GM21529 (cell line): ENCODE measurements around the gene HES7.

Experiments used
- ATAC-seq: cut with Tn5 transposase; IDR thresholded peaks from one replicate; pipeline ENCODE4 v1.9.1; 2021; ENCODE audit not compliant: unreplicated experiment

The HES7 gene

GRCh38 chr17:8155231-8155995, 31.5 kb upstream of the HES7 start:
- no peak for ATAC-seq

DNA sequence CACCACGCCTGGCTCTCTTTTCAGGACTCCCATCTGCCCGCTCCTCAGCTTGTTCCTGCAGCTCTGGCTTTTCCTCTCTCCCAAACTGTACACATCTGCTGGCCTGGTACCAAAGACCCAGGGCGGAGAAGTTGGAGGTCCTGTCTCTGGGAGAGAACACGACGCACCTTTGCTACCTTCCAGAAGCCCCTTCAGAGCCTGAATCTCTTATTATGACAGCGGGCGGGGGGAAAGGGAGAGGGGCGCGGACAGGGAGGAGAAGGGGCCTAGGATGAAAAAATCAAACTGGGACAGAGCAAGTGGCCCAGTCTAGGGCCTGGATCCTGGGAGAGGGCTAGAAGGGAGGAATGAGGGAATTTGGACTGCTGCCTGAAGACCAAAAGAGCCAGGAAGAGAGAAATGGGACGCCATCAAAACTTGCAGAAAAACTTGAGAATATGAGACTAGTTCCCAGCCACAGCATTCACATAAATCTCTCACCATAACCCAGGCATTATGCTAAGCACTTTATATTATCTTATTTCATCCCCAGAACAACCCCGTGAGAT, 30.8 kb upstream of the HES7 start:
- ATAC-seq: no peak

DNA sequence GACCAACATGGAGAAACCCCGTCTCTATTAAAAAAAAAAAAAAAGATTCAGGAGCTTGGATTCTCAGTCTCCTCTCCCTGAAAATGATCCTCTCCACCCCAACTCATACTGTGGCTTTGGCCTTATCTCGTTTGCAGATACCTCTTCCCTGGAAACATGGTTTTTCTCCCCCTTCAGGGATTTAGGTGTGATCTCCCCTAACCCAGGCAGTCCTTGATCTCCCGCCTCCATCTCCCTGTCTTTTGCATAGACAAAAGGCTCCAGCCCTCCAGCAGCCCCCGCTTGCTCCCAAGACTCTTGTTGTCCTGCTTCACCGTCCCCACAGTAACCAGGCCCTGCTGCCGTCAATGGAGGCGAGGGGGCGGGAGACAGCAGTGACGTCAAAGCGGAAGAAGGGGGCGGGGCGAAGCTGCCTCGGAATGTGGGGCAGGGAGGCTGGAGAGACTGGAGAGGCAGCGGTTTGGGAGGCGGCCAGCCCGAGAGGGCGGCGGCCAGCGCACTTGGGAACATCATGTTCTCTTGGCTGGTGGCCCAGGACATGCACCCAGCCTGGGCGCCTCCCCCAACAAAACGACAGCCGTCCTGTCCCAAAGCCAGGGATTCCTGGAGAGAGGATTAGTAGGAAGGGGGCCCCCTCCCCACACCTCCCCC, 30.2 kb upstream of the HES7 start:
- ATAC-seq: no peak

DNA sequence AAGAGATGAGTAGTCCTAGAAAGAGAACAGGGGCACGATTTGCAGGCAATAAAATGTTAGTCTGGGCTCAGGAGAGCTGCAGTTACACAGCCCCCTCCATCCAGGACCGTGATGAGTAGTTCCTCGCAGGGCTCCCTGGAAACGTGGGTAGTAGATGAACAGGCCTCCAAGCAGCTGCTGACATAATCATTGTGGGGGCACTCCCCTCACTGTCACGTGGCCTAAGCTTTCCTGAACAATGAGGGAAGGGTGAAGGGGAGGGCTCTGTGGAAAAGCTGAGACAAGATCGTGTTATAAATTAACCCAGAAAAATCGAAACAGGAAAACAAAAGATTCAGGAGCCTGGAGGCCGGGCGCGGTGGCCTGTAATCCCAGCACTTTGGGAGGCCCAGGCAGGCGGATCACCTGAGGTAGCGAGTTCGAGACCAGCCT, 29.6 kb upstream of the HES7 start:
- ATAC-seq: no peak

DNA sequence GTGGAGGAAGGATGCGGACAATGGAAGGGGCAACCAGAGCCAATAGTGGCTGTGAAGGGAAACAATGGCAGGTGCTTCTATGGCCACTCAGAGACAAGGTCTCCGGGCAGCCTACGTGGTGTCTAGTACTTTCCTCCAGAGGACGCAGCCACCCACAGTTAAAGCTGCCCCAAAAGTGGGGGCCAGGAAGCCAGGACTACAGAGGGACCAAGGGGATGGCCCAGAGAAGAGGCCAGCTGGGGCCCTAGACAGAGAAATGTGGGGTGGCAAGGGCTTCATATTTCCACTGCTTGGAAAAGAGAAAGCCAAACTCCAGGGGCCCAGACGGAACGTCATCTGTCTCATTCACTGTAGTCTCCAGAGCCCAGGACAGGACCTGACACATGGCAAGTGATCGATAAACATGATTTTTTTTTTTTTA, 29.1 kb upstream of the HES7 start:
- ATAC-seq: no peak

- no peak for ATAC-seq
Observed at GRCh38 chr17:8152112-8152775, 28.3 kb upstream of the HES7 start, which contains the start of gene PER1. PER1 (minus strand) TSS chr17:8152404; CDS start chr17:8150706, 1,698 bp downstream.

DNA sequence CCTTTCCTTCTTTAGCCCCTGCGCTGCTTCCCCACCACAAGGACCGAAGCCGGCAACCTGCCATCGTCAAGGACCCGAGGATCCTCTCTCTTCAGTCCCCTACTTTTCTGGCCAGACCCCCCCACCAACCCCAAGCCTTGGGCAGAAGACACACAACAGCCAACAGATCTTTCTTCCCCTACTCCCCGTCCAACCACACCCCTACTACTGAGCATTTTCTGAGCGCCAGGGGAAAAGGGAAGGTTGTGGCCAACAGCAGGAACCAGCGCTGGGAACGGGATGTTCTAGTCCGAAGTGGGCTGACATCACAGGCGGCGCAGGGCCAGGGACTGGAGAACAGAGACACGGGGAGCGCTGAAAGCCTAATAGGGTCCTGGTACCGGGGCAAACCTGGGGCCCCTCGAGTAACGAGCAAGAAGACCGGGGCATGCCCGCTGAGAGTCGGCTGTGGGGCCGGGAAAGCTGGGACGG, 27.8 kb upstream of the HES7 start:
- ATAC-seq: no peak

DNA sequence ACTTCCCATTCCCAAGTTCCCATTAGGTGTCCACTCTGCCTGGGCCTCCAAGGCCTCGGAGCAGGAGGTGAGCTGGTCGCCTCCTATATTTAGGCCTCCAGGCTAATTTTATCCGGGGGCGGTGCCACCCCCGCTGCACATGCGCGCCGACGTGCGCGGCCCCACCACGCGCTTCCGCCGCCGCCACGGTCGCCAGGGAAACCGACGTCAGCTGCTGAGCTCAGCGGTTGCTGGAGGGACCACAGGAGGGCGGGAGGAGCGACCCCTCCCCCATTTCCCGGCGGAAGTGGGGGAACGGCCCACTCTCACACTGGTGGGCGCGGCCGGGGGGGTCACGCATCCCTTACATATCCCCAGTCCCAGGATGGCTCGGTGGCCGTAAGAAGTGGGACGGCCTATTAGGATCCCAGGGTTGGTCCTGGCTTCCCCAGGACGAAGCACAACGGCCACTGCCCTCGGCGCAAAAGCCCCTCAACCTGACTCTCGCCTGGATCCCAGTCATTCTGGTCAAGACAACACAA, 27.3 kb upstream of the HES7 start:
- peak; percentile 49 for ATAC-seq

DNA sequence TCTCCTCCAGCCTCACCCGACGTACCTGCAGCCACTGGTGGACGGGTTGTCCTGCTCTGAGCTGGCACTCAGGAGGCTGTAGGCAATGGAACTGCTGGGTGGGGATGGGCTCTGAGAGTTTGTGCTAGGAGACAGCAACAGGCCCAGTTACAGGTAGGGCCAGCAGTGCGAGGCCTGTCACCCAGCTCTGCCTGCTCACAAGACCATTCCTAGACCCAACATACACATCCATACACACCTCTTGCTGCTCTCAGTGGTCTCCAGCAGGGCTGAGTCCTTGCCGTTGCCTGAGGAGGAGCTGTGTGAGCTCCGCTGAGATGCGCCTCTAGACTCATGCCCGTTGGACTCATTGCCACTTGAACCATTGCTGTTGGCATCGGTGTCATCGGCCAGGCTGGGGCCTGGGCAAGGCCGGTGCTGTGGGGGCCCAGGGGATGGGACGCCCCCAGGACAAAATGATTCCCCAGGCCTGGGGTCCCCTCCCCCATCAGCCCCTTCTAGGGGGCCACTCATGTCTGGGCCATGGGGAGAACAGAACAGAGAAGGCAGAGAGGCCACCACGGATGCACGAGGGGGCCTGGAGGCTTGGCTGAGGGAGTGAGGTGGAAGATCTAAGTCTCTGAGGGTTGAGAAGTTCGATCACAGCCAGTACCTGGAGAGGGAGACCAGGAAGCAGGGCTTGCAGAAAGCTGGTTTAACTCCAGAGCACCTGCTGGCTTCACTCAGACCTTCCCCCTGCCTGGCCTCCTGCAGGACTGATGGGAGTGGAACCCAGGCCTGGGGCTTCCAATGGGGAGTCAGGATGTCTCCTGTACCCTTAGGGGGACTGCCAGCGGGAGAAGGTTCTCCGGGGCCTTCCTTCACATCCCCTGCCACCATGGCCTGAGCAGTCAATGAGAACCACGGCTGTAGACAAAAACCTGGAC, 26.6 kb upstream of the HES7 start:
- ATAC-seq: peak; percentile 4

DNA sequence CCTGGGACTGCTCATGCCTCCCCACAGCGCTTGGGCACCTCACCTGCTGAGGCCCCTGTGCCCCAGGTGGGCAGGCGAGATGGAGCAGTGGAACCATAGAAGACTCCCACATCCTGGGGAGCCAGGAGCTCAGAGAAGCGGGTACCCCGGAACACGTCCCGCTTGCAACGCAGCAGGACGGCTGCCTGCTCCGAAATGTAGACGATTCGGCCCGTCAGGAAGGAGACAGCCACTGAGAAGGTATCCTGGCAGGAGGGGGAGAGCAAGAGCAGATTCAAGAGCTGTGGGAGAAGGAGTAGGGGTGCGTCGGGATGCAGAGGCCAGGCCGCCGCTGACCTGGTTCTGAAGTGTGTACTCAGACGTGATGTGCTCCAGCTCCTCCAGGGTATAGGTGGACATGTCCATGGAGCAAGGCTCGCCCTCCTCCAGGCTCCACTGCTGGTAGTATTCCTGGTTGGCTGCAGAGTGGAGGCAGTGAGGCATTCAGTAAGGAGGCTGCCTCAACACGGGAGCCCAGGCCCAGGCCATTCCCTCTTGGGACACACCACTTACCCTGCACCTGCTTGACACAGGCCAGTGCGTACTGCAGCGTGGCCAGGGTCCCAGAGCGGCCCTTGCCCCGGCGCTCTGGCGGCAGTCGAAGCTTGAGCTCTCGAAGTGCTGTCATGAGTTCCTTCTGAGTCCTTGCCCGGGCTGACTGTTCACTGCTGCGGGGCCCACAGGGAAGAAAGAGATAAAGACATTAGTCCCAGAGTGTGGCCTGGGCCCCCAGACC, 25.7 kb upstream of the HES7 start:
- ATAC-seq: no peak

GRCh38 chr17:8148560-8148959, 24.7 kb upstream of the HES7 start:
- ATAC-seq: no peak

DNA sequence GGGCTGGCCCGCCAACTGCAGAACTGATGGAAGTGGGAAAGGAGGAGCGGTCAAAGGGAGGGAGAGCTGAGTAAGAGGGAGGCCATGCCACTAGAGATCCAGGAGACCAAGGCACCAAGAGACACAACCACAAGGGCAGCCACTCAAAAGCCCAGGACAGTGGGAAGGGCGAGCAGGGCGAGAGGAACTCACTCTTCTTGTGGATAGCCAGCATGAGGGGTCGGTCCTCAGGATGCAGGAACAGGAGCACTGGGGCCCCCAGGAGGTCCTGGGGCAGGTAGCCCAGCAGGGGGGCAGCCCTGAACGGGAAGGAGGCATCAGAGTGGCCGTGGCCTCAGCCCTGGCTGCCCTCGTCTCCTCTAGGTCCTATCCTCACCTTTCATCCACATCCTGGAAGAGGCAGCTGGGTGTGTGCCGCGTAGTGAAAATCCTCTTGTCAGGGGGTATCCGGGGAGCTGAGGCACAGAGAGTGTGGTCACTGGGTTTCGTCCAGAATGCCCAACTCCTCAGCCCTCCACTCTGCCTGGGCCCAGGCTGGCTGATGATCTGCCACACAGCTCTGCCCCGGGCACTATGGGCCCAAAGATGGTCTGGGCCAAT, 24.0 kb upstream of the HES7 start:
- no peak for ATAC-seq

GRCh38 chr17:8147141-8147804, 23.4 kb upstream of the HES7 start:
- ATAC-seq: no peak

- no peak for ATAC-seq
Observed at GRCh38 chr17:8146381-8147140, 22.7 kb upstream of the HES7 start.

GRCh38 chr17:8145811-8146210, 21.9 kb upstream of the HES7 start:
- no peak for ATAC-seq

GRCh38 chr17:8144401-8145231, 20.7 kb upstream of the HES7 start:
- ATAC-seq: no peak
